ENCODE measurements around the gene MED12L. TPM values are rescaled to one million over a fixed set of nuclear protein-coding genes. Genes with fewer than 3 reads are reported as not detected.

Gene MED12L
- total RNA-seq, 1 experiment from 2014 or later: 14.9 TPM

GRCh38 chr3:151404316-151404715 is 318.9 kb downstream of the MED12L start:
- H3K4me3 Mint-ChIP-seq: no peak overlapping the region
- Histone ChIP-seq H3K14ac (ENCODE audit: insufficient read depth, low read length) (no peak overlapping the region), H3K9me3 (ENCODE audit: control insufficient read depth, low read depth, low read length) (no peaks in the 10 kb centered on the region), H4K5ac (ENCODE audit: insufficient read length, low read depth, low read length) (no peak overlapping the region), H3K9ac (ENCODE audit: extremely low read depth, insufficient read length, low read length) (no peak overlapping the region), H3K79me1 (ENCODE audit: insufficient read depth, low read depth, low read length, poor library complexity, severe bottlenecking) (no peaks in the 10 kb centered on the region), H2AFZ (ENCODE audit: low read length) (no peak overlapping the region), H3K79me2 (ENCODE audit: insufficient read depth, low read length) (no peaks in the 10 kb centered on the region), H3K18ac (ENCODE audit: insufficient read length, low read depth, low read length) (no peak overlapping the region), H2AK5ac (ENCODE audit: insufficient read length, low read length) (no peak overlapping the region), H3K27me3 (ENCODE audit: insufficient read depth, low read length) (no peaks in the 10 kb centered on the region), H4K91ac (ENCODE audit: insufficient read length, low read depth, low read length) (no peak overlapping the region), H3K27ac (ENCODE audit: insufficient read length, low read depth, low read length) (no peak overlapping the region), H3K23me2 (ENCODE audit: insufficient read length, low read depth, low read length, poor library complexity, severe bottlenecking) (no peaks in the 10 kb centered on the region), H4K8ac (replicated peaks; ENCODE audit: insufficient read length, low read depth, low read length) (no peak overlapping the region), H3T11ph (ENCODE audit: low read length) (no peak overlapping the region), H2BK15ac (ENCODE audit: low read depth, low read length) (no peak overlapping the region), H3K4me1 (ENCODE audit: insufficient read depth, low read length) (no peaks in the 10 kb centered on the region), H2BK120ac (ENCODE audit: low read depth, low read length, poor library complexity, severe bottlenecking) (no peak overlapping the region), H4K20me1 (ENCODE audit: control insufficient read depth, insufficient read depth, insufficient read length) (no peaks in the 10 kb centered on the region), H2BK12ac (ENCODE audit: insufficient read length, low read depth, low read length) (no peak overlapping the region), H3K4me2 (ENCODE audit: insufficient read depth, insufficient read length, low read length) (no peak overlapping the region), H3K4ac (ENCODE audit: low read depth, low read length) (no peak overlapping the region), H2BK5ac (ENCODE audit: insufficient read length, low read length) (no peak overlapping the region), H3K56ac (ENCODE audit: insufficient read length, low read depth, low read length) (no peak overlapping the region), H3K23ac (ENCODE audit: insufficient read length, low read depth, low read length) (no peak overlapping the region), H2BK20ac (ENCODE audit: low read depth, low read length, poor library complexity, severe bottlenecking) (no peak overlapping the region)
- TF ChIP-seq CTCF (conservative IDR thresholded peaks at IDR 0.05): no peak
- H3K27ac Mint-ChIP-seq: no peak overlapping the region
- no peaks in the 10 kb centered on the region for H3K9me3 Mint-ChIP-seq
- DNase-seq: no peak
- H3K36me3 Mint-ChIP-seq (ENCODE audit: insufficient read depth in 1 of 3, low read depth in 3 of 3): no peaks in the 10 kb centered on the region; a peak in 1 of 7 replicates
- no CpG with 5 or more reads among the region's 1 CpG for WGBS (ENCODE audit: extremely low coverage, insufficient read length, low lambda C conversion rate)
- H3K27me3 Mint-ChIP-seq (ENCODE audit: low read depth): no peaks in the 10 kb centered on the region
- peaks cover 11 to 13% of the 10 kb centered on the region in 2 experiments for H3K4me1 Mint-ChIP-seq

Measured in H9 (cell line).